HFF-Myc (cell line): ENCODE data around the gene FCMR.

Experiments
- DNase-seq: peaks from one replicate; pipeline ENCODE4 v3.0.0-alpha.2; 2011; ENCODE audit warnings: low read depth; ENCODE audit errors: extremely low read depth
- H3K4me3 ChIP-seq: replicated peaks from 2 replicates; pipeline ENCODE4 v1.5.1; 2011; ENCODE audit warnings: low read depth, mild to moderate bottlenecking, control low read depth, low read length
- TF ChIP-seq, protein P1 (sequence below): IDR thresholded peaks from 2 replicates; pipeline ENCODE4 v1.5.1; 2012; ENCODE audit warnings: mild to moderate bottlenecking, low read depth, low read length, control low read depth; ENCODE audit errors: missing control alignments

FCMR gene

DNA sequence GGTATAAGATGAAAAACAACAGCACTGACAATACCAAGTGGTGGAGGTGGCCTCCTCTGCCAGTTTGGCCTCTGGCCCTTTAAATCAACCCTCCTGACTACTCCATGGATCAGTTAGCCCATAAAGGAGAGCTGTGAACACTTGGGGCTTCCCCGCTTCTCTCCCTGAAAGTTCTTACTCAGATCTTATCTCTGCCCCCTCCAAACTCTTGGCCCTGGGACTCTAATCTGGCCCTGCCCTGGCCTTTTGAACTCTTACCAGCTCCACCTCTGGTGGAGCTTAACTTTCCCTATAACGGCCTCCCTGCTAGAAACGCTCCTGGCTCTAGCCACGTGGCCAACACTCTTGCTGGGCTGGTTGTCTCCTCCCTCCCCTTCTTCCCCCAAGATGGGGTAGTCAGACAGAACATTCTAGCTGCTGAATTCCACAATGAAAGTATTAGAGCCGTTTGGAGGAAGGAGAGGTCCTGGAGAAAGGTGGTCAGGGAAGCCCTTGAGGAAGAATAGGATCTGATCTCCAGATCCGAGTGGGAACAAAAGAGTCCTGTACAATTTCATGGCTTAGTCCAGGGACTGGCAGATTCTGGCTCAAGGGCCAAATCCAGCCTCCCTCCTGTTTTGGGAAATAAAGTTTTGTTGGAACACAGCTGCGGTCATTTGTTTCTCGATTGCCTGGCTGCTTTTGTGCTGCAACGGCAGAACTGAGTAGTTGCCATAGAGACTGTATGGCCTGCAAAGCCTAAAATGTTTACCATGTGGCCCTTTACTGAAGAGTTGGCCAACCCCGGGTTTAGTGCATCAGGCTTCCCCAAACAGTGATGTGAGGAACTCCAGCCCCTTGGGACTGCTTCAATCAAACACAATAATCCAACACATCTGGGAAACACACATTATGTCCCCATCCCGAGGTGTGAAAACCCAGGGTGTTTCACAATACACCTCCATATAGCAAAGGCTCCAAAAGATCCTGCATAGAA is 34.0 kb upstream of the FCMR start:
- TF ChIP-seq, protein P1, sequence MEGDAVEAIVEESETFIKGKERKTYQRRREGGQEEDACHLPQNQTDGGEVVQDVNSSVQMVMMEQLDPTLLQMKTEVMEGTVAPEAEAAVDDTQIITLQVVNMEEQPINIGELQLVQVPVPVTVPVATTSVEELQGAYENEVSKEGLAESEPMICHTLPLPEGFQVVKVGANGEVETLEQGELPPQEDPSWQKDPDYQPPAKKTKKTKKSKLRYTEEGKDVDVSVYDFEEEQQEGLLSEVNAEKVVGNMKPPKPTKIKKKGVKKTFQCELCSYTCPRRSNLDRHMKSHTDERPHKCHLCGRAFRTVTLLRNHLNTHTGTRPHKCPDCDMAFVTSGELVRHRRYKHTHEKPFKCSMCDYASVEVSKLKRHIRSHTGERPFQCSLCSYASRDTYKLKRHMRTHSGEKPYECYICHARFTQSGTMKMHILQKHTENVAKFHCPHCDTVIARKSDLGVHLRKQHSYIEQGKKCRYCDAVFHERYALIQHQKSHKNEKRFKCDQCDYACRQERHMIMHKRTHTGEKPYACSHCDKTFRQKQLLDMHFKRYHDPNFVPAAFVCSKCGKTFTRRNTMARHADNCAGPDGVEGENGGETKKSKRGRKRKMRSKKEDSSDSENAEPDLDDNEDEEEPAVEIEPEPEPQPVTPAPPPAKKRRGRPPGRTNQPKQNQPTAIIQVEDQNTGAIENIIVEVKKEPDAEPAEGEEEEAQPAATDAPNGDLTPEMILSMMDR, result no peak
- H3K4me3 ChIP-seq, result no peak overlapping the region
- peak; percentile 29 for DNase-seq

DNA sequence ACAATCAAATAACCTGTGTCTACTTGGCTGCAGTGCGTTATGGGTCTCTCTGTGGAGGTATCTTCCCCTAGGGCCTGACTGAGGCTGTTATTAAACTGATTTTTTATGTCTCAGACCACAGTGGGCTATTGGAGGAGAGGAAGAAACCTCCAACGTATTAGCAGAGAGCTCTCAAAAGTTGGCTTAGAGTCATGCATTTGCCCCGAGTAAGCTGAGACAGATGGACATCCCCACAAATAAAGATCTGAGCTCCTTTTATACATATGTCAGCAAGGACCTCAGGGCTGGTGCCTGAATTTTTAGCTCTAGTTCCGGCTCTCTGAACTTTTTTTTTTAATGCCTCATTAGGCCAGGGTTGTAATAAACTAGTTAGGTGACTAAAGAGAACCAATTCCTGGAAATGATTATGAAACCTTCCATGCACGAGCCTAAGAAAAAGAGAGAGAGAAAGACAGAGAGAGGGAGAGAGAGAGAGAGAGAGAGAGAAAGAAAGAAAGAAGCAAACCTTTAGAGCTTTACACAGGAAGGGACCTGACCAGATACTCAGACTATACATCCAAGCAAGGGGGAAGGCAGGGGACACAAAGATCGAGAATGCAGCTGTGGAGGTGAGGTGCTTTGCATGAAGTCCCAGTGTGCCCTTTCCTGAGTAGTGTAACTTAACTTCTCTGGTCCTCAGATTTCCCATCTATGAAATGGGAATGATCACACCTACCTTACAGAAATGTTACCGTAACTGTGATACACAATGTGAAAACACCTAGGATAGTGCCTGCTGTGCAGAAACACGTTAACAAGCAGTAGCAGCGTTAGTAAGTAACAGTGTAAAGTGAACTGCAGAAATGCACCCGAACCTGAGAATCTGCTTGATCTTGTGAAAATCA is 33.0 kb upstream of the FCMR start:
- TF ChIP-seq, protein P1, result no peak
- DNase-seq, result no peak
- H3K4me3 ChIP-seq, result no peak overlapping the region

DNA sequence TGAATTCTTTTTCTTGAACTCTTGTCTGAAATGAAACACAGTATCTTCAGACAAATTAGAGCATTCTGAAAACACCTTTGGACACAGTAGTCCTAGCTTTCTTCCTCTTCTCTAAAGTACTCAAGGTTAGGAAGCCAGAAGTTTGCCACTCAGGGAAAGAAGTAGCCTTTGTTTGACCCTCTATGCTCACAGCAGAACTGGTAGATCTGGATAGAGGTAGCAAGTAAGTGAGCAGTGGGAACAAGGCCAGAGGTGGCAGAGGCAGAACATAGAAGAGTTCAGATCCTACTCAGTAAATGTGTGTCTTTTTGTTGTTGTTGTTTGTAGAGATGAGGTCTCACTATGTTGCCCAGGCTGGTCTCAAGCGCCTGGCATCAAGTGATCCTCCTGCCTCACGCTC is 31.9 kb upstream of the FCMR start:
- TF ChIP-seq, protein P1, result no peak
- H3K4me3 ChIP-seq, result no peak overlapping the region
- DNase-seq, result no peak

DNA sequence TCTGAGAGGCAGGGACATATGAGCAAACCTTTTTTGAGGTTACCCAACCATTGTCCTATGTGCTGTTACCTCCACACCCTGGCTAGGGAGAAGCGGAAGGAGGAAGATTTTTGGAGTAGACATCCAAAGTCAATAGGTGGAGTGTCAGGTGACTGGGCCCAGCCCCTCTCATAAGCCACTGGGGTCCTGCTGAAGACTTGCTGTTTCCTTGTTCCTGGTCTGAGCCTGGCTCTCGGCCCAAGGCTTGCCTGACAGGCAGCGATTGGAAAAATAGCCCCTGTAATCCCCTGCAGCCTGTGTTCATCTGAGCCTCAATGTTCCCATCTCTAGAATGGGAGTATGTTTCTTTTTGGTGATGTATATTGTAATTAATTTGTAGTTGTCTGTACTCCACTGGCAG is 31.4 kb upstream of the FCMR start:
- TF ChIP-seq, protein P1, result no peak
- no peak overlapping the region for H3K4me3 ChIP-seq
- no peak for DNase-seq

DNA sequence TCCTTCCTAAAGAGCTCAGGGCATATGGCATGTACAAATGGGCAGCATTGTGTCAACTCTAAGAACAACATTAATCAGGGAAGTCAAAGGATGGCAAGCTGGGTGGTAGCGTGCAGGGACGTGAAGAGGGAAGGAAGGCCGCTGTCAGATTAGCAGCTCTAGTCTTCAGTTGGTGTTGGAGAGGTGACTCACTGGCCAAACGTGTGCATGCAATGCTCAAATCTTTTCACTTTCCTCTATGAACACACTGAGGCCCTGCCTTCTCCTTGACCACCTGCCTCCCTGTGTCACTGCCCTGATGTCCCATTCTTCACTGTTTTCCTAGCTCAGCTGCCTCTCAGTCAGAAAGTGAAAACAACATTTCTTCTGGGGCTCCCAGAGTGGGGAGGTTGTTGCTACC is 30.4 kb upstream of the FCMR start:
- TF ChIP-seq, protein P1, result no peak
- DNase-seq, result no peak
- no peak overlapping the region for H3K4me3 ChIP-seq

DNA sequence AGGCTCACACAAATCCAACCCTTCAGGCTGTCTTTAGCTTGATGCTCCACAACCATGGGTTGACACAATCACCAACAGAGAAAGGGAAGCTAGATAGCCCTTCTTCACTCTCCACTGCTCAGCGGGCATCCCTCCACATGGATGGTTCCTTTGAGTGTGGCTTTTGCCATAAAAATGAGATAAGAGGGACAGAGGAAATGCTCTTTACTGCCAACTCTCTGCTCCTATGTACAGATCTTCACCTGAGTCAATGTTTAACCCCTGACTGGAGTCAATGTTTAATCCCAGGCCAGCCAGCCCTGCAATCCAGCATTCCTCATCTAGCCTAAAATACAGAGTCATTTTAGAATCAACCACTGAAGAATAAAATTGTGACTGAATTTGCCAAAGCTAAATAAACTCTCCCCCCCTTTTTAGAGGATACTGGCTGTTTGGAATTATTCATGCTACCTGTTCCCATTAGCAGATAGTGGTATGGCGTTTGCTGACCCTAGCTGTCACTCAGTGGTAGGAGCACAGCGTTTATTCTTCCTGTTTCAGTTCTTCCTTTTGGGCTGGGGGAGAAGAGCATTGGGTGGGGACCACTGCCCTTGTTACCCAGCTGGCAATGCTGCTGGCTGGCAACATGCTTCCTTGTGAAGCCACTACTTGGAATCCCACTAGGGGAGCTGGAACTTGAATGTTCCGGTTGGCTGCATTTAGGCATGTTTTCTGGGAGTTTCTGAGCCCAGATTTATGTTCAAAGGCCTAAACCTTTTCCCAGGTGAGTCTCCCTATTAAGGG is 29.8 kb upstream of the FCMR start:
- no peak for DNase-seq
- TF ChIP-seq, protein P1, result no peak
- H3K4me3 ChIP-seq, result no peak overlapping the region
